Spleen (tissue), 11 donors: ENCODE measurements around the gene KANK2. TPM values are rescaled to one million over a fixed set of nuclear protein-coding genes. Genes with fewer than 3 reads are reported as not detected.

Experiments used
- DNase-seq: peaks from one replicate; pipeline ENCODE4 v3.0.0-alpha.2; 2020
- H3K27ac ChIP-seq, 8 donors: fragments of 200-600 bp; sonication (generic) in 7 of 8; 1 replicate in 4 of 8; 2 replicates in 4 of 8; pipeline versions ENCODE4 v1.5.0 to v1.8.0; 2016 to 2021; ENCODE audit warnings: inconsistent platforms in 4 of 8, mild to moderate bottlenecking in 4 of 8, moderate library complexity in 1 of 8
- H3K27me3 ChIP-seq, 7 donors: fragments of 200-600 bp; sonication (generic) in 6 of 7; replicated peaks in 1 of 7; 1 replicate in 4 of 7; 2 replicates in 3 of 7; pipeline versions ENCODE4 v1.5.0 to v1.8.0; 2016 to 2021; ENCODE audit warnings: inconsistent platforms in 3 of 7, mild to moderate bottlenecking in 1 of 7
- H3K36me3 ChIP-seq, 6 donors: fragments of 200-600 bp; sonication (generic) in 5 of 6; 1 replicate in 4 of 6; 2 replicates in 2 of 6; pipeline versions ENCODE4 v1.5.0 to v1.8.0; 2016 to 2021; ENCODE audit warnings: inconsistent platforms in 2 of 6
- H3K4me1 ChIP-seq, 6 donors: fragments of 200-600 bp; sonication (generic) in 5 of 6; 1 replicate in 3 of 6; 2 replicates in 3 of 6; pipeline versions ENCODE4 v1.5.0 to v1.8.0; 2016 to 2021; ENCODE audit warnings: inconsistent platforms in 3 of 6
- H3K4me3 ChIP-seq, 8 donors: fragments of 200-600 bp; sonication (generic) in 7 of 8; 1 replicate in 4 of 8; 2 replicates in 4 of 8; pipeline versions ENCODE4 v1.5.0 to v1.8.0; 2016 to 2021; ENCODE audit warnings: inconsistent platforms in 4 of 8, mild to moderate bottlenecking in 4 of 8, moderate library complexity in 2 of 8
- H3K9me3 ChIP-seq, 8 donors: fragments of 200-600 bp; sonication (generic) in 7 of 8; 1 replicate in 4 of 8; 2 replicates in 4 of 8; pipeline versions ENCODE4 v1.5.0 to v1.8.0; 2016 to 2021; ENCODE audit warnings: inconsistent platforms in 4 of 8
- POLR2A ChIP-seq, 3 donors: fragments of 450-650 bp; IDR thresholded peaks; one replicate each; pipeline ENCODE4 v1.5.1; 2017; ENCODE audit warnings: antibody characterized with exemption in 3 of 3, mild to moderate bottlenecking in 1 of 3
- POLR2AphosphoS5 ChIP-seq, 3 donors: sonication (generic); formaldehyde crosslinking; IDR thresholded peaks; one replicate each; pipeline ENCODE4 v1.5.1; 2017; ENCODE audit warnings: antibody characterized with exemption in 3 of 3
- WGBS, 5 donors: extraction: QIAGEN DNeasy Blood & Tissue Kit in 3 of 5; methylation state at CpG; one replicate each; pipeline versions ENCODE4 v1.1.5 to v1.1.7; 2013 to 2018; 5-methylcytosine and 5-hydroxymethylcytosine counted together
- intact Hi-C: fragments of 100-400 bp; cut with DNase I; formaldehyde crosslinking; loops from one replicate; pipeline ENCODE4 v1.15.0; 2023; ENCODE audit warnings: low total_unique reads
- polyA plus RNA-seq, 3 donors: library from polyadenylated mRNA; stranded (reverse); fragments of 200-250 nt; gene quantifications; one replicate each; pipeline ENCODE4 v1.2.1, GENCODE V29; 2013
- total RNA-seq, 7 donors: library from RNA; depleted of rRNA in 3 of 7; stranded (reverse); fragments of >200 nt in 3 of 7; fragmentation: NEBNext Ultra II Directional in 4 of 7; extraction: Animal tissue kit (Norgen Biotek cat#: 25700) in 4 of 7; gene quantifications; one replicate each; pipeline versions ENCODE4 v1.1.0 to v1.2.1, GENCODE V29; 2016 to 2021
- TF ChIP-seq, protein P1 (sequence below), 11 experiments: fragments of 200-600 bp in 7 of 11; fragments of 450-650 bp in 4 of 11; sonication (generic) in 4 of 11; IDR thresholded peaks in 8 of 11; conservative IDR thresholded peaks in 3 of 11; 1 replicate in 7 of 11; 2 replicates in 4 of 11; pipeline versions ENCODE4 v1.4.0 to v1.8.0; 2016 to 2021; ENCODE audit warnings: antibody characterized with exemption in 11 of 11, inconsistent platforms in 4 of 11, mild to moderate bottlenecking in 1 of 11
- donor health status: healthy with polysubstance abuse.
- donor health status: DM: no; HTN: no; CAD: no; lungs with moderate emphysema.
- donor health status: DM: no; HTN: no; CAD: no.
- donor health status: Bipolar disorder and iron deficiency.
- donor health status: healthy.
- donor health status: DM: no; HTN: no; CAD: no.
- donor health status: DM: yes; HTN: yes; CAD: no.

KANK2 gene
- total and polyA plus RNA-seq, 10 donors = 16.3 to 144 (median 84.5) TPM

DNA sequence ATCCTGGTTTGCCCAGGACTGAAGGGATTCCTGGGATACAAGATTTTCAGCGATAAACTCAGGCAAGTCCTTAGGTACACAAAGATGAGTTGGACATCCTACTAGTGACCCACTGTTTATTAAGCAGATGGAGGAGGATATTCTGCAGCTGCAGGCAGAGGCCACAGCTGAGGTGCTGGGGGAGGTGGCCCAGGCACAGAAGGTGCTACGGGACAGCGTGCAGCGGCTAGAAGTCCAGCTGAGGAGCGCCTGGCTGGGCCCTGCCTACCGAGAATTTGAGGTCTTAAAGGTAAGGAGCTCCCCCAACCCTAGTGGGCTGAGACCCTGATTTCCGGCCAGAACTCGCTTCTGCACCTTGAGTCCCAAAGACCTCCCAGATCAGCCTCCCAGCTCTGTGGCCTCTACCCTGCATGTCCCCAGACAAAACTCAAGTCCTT, 42.7 kb upstream of the KANK2 start:
- 94 to 99% (median 95%) methylated on average over 8 of the region's 8 CpGs for WGBS, 5 donors
- Histone ChIP-seq H3K4me3 (no peak overlapping the region), H3K27ac (no peak overlapping the region), H3K27me3 (peaks cover 0 to 4% (median 0%) of the 10 kb centered on the region in 7 donors), H3K9me3 (peaks cover 0 to 23% (median 18%) of the 10 kb centered on the region in 8 donors), H3K36me3 (peaks cover 0 to 71% (median 12%) of the 10 kb centered on the region in 6 donors), H3K4me1 (peaks cover 0 to 15% (median 10%) of the 10 kb centered on the region in 6 donors)
- no peak for TF ChIP-seq POLR2A (IDR thresholded peaks at IDR 0.05)
- TF ChIP-seq, protein P1, sequence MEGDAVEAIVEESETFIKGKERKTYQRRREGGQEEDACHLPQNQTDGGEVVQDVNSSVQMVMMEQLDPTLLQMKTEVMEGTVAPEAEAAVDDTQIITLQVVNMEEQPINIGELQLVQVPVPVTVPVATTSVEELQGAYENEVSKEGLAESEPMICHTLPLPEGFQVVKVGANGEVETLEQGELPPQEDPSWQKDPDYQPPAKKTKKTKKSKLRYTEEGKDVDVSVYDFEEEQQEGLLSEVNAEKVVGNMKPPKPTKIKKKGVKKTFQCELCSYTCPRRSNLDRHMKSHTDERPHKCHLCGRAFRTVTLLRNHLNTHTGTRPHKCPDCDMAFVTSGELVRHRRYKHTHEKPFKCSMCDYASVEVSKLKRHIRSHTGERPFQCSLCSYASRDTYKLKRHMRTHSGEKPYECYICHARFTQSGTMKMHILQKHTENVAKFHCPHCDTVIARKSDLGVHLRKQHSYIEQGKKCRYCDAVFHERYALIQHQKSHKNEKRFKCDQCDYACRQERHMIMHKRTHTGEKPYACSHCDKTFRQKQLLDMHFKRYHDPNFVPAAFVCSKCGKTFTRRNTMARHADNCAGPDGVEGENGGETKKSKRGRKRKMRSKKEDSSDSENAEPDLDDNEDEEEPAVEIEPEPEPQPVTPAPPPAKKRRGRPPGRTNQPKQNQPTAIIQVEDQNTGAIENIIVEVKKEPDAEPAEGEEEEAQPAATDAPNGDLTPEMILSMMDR (IDR thresholded peaks at IDR 0.05 in 8 of 11, conservative IDR thresholded peaks at IDR 0.05 in 3 of 11) = no peak
- no peak for TF ChIP-seq POLR2AphosphoS5 (IDR thresholded peaks at IDR 0.05)
- intact Hi-C loops = loop anchor here (5.0 kb wide), 1 partner anchor 347 kb away; no protein-coding TSS in a partner anchor
- DNase-seq = no peak

DNA sequence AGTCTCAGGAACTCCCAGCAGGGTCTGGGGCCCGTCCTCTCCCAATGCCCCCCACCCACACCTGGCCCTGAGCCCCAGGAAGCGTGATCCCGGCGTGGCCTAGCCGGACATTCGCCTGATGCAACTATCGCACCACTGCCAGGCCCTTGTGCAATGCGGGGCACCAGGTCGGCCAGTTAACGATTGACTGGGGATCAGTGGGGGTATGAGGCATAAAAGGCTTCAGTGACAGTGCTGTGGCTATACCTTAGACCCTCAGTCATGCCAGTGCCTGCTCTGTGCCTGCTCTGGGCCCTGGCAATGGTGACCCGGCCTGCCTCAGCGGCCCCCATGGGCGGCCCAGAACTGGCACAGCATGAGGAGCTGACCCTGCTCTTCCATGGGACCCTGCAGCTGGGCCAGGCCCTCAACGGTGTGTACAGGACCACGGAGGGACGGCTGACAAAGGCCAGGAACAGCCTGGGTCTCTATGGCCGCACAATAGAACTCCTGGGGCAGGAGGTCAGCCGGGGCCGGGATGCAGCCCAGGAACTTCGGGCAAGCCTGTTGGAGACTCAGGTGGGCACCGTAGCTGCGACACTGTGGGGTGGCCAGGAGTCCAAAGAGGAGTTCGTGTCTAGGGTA, 42.1 kb upstream of the KANK2 start, which contains the start of gene ANGPTL8:
Gene ANGPTL8 (plus strand): TSS at position 243 of the 624 bp plus-strand sequence. CDS start 19 bp downstream, at position 262.
- H3K27me3 ChIP-seq = peaks cover 0 to 4% (median 0%) of the 10 kb centered on the region in 7 donors
- intact Hi-C loops = no loop called here
- H3K4me3 ChIP-seq = no peak within 1 kb of the TSS
- peaks cover 0 to 71% (median 12%) of the 10 kb centered on the region in 6 donors for H3K36me3 ChIP-seq
- H3K9me3 ChIP-seq = peaks cover 0 to 23% (median 18%) of the 10 kb centered on the region in 8 donors
- DNase-seq = no peak
- H3K27ac ChIP-seq = no peak within 1 kb of the TSS
- peaks cover 0 to 15% (median 10%) of the 10 kb centered on the region in 6 donors for H3K4me1 ChIP-seq
- TF ChIP-seq POLR2A (IDR thresholded peaks at IDR 0.05) (no peak), POLR2AphosphoS5 (IDR thresholded peaks at IDR 0.05) (no peak)
- TF ChIP-seq, protein P1 (IDR thresholded peaks at IDR 0.05 in 8 of 11, conservative IDR thresholded peaks at IDR 0.05 in 3 of 11) = no peak
- WGBS, 5 donors = 90 to 96% (median 94%) methylated on average over 8 to 23 of the region's 23 CpGs

DNA sequence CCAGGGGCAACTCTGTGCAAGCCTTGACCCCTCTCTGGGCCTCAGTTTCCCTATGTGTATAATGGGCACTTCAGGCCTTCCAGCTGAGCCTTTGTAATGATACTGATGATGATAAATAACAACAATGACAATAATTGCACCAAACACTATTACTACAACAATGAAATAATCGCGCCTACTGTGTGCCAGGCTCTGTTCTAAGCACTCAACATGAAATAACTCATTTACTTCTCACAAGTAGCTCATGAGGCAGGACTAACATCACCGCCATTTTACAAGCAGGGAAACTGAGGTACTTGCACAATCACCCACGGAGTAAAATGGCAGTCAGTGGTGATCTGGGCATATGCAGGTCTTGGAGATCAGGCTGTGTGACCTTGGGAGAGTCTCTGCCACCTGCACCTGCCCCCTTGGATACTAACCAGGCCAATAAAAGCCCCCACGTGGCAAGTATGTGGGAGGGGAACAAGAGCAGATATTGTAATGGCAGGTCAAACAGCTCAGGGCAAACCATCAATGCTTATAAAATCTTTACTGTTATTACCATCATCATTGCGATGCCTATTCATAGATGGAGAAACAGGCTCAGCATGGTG, 41.5 kb upstream of the KANK2 start:
- DNase-seq = no peak
- intact Hi-C loops = no loop called here
- 90 to 95% (median 91%) methylated on average over 6 of the region's 6 CpGs for WGBS, 5 donors

More for the DNA sequence above, 41.5 kb upstream of the KANK2 start:
- Histone ChIP-seq H3K36me3 (peaks cover 0 to 74% (median 12%) of the 10 kb centered on the region in 6 donors), H3K9me3 (peaks cover 0 to 23% (median 18%) of the 10 kb centered on the region in 8 donors), H3K27ac (no peak overlapping the region), H3K4me3 (no peak overlapping the region), H3K4me1 (peaks cover 0 to 13% (median 9%) of the 10 kb centered on the region in 6 donors), H3K27me3 (peaks cover 0 to 4% (median 0%) of the 10 kb centered on the region in 7 donors)
- TF ChIP-seq POLR2AphosphoS5 (IDR thresholded peaks at IDR 0.05) (no peak), POLR2A (IDR thresholded peaks at IDR 0.05) (no peak)
- TF ChIP-seq, protein P1 (IDR thresholded peaks at IDR 0.05 in 8 of 11, conservative IDR thresholded peaks at IDR 0.05 in 3 of 11) = no peak
